MCF 10A (cell line): ENCODE measurements around the gene FBXO38. TPM values are rescaled to one million over a fixed set of nuclear protein-coding genes. Genes with fewer than 3 reads are reported as not detected.
A peak's percentile ranks its signal among the peaks of the same experiment; 100 is the strongest.

Source experiments
- BruUV-seq: library from RNA; stranded (reverse); fragments of 400-500 nt; replicated peaks from 2 replicates; lab custom pipeline; 2021; lab: Mats Ljungman, UMichigan
- CTCF ChIA-PET: fragments of 300-600 bp; sonication (Branson Sonifier 250); formaldehyde crosslinking; extraction: SDS; loops from one replicate; lab custom pipeline; 2021; ENCODE audit warnings: antibody characterized with exemption, inconsistent platforms; lab: Yijun Ruan, JAX
- POLR2A ChIA-PET: fragments of 300-600, 350-650 bp; sonication (Branson Sonifier 250); formaldehyde crosslinking; extraction: SDS; loops from one replicate; lab custom pipeline; 2020; ENCODE audit warnings: antibody characterized with exemption, inconsistent platforms; lab: Yijun Ruan, JAX
- DNase-seq: peaks from one replicate; pipeline ENCODE4 v3.0.0-alpha.2; 2018; ENCODE audit not compliant: unreplicated experiment
- H3K27ac Mint-ChIP-seq: one replicate; pipeline ENCODE4 v1.8.0; 2022; ENCODE audit warnings: mild to moderate bottlenecking, low read depth, mixed read lengths; ENCODE audit not compliant: unreplicated experiment
- H3K27me3 Mint-ChIP-seq: one replicate; pipeline ENCODE4 v1.8.0; 2022; ENCODE audit warnings: mixed read lengths; ENCODE audit not compliant: insufficient read depth, unreplicated experiment
- H3K36me3 Mint-ChIP-seq: one replicate; pipeline ENCODE4 v1.8.0; 2022; ENCODE audit warnings: mild to moderate bottlenecking, moderate library complexity, mixed read lengths; ENCODE audit not compliant: insufficient read depth, unreplicated experiment
- H3K4me1 Mint-ChIP-seq: one replicate; pipeline ENCODE4 v1.8.0; 2022; ENCODE audit warnings: mixed read lengths; ENCODE audit not compliant: insufficient read depth, unreplicated experiment
- H3K4me3 Mint-ChIP-seq: one replicate; pipeline ENCODE4 v1.8.0; 2022; ENCODE audit warnings: mild to moderate bottlenecking, moderate library complexity, mixed read lengths; ENCODE audit not compliant: unreplicated experiment
- H3K9me3 Mint-ChIP-seq: one replicate; pipeline ENCODE4 v1.8.0; 2022; ENCODE audit warnings: mixed read lengths; ENCODE audit not compliant: unreplicated experiment
- intact Hi-C: fragments of 100-400 bp; cut with micrococcal nuclease; formaldehyde crosslinking; loops from 2 replicates; pipeline ENCODE4 v1.14.1; 2022
- total RNA-seq: library from RNA; stranded (reverse); gene quantifications from 2 replicates; pipeline ENCODE4 v1.2.3, GENCODE V29; 2022
- TF ChIP-seq, protein P1 (sequence below): fragments of 200-600 bp; IDR thresholded peaks from one replicate; pipeline ENCODE4 v1.8.0; 2022; ENCODE audit warnings: antibody characterized with exemption, mild to moderate bottlenecking; ENCODE audit not compliant: unreplicated experiment

Gene FBXO38
- total RNA-seq, 1 experiment from 2014 or later: 54.4 TPM

DNA sequence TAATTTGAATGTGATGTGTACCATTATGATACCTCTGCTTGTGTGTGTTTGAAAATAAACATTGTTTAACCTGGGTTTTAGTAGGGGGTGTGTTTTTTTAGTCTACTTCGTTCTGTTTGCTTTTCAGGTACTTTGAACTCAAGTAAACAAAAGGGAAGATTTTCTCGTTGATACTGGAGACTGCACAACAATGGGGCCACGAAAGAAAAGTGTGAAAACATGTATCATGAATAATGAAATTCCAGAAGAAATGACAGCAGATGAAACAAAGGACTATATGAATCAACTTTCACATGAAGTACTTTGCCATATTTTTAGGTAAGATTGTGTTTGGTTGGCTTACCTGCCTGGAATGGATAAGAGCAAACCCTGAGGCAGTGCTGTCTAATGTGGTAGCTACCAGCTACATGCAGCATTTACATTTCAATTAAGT, 10.8 kb downstream of the FBXO38 start:
- Mint-ChIP-seq H3K27ac (no peak overlapping the region), H3K9me3 (no peaks in the 10 kb centered on the region), H3K4me3 (no peak overlapping the region), H3K27me3 (no peaks in the 10 kb centered on the region), H3K36me3 (peaks cover 53% of the 10 kb centered on the region), H3K4me1 (peaks cover 33% of the 10 kb centered on the region)
- TF ChIP-seq, protein P1, sequence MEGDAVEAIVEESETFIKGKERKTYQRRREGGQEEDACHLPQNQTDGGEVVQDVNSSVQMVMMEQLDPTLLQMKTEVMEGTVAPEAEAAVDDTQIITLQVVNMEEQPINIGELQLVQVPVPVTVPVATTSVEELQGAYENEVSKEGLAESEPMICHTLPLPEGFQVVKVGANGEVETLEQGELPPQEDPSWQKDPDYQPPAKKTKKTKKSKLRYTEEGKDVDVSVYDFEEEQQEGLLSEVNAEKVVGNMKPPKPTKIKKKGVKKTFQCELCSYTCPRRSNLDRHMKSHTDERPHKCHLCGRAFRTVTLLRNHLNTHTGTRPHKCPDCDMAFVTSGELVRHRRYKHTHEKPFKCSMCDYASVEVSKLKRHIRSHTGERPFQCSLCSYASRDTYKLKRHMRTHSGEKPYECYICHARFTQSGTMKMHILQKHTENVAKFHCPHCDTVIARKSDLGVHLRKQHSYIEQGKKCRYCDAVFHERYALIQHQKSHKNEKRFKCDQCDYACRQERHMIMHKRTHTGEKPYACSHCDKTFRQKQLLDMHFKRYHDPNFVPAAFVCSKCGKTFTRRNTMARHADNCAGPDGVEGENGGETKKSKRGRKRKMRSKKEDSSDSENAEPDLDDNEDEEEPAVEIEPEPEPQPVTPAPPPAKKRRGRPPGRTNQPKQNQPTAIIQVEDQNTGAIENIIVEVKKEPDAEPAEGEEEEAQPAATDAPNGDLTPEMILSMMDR: no peak
- DNase-seq: no peak
- CTCF ChIA-PET: no interaction called here
- no TSS peak for BruUV-seq
- intact Hi-C loops: no loop called here
- POLR2A ChIA-PET: interaction anchor here (1.6 to 2.7 kb wide), 3 partner anchors 10 to 25 kb away, joined by 3 to 19 read pairs (median 5); partner anchors contain the start of gene FBXO38

DNA sequence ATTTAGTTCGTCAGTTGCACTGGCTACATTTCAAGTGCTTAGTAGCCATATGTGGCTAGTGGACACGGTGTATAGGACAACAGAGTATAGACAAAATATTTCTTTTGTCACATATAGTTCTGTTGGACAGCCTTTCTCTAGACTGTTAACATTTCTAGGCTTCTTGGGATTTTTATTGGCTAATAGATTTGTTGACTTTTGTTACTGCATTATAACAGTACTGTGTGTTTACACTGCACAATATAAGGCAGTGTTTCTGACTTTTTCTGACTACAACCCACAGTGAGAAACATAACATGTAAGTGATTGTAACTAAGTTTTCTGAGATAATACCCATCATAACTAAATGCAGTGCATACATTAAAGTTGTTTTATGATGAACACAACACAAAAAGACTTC, 11.3 kb downstream of the FBXO38 start:
- no TSS peak for BruUV-seq
- Mint-ChIP-seq H3K4me3 (no peak overlapping the region), H3K27ac (no peak overlapping the region), H3K36me3 (peaks cover 57% of the 10 kb centered on the region), H3K27me3 (no peaks in the 10 kb centered on the region), H3K4me1 (peaks cover 33% of the 10 kb centered on the region), H3K9me3 (no peaks in the 10 kb centered on the region)
- CTCF ChIA-PET: no interaction called here
- no peak for DNase-seq
- TF ChIP-seq, protein P1: no peak
- POLR2A ChIA-PET: interaction anchor here (0.7 to 1.9 kb wide), 2 partner anchors 17 to 24 kb away, joined by 3 to 5 read pairs; no protein-coding TSS in a partner anchor
- intact Hi-C loops: no loop called here

DNA sequence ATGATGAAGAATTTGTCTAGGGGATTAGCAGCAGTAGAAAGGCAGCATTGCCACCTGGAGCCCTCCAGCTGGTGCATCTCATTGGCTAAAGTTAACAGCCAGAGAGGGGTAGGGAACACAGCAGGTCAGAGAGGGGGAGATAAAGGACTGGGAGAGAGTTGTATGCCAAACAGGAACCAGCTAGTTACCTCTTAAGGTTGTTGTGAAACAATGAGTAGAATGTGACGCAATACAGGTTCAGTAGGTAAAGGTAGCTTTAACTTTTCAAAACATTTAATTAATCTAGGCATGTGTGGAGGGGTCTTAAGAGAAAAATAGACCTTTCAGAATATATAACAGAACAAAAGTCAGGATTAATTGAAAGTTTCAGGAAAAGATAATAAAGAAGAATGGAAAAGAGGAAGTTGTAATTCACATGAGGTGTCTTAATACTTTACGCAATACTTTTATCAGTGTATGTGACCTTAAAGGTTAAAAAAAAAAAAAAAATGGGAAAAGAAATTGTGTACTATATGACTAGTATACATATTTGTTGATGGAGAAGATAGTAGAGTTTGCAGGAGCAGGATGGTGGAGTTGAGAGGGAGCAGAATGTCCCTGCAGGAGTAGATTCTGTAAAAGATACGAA, 14.3 kb downstream of the FBXO38 start:
- Mint-ChIP-seq H3K27ac (peak overlapping the region; percentile 9), H3K27me3 (no peaks in the 10 kb centered on the region), H3K4me3 (no peak overlapping the region), H3K9me3 (no peaks in the 10 kb centered on the region), H3K4me1 (peaks cover 13% of the 10 kb centered on the region), H3K36me3 (peaks cover 80% of the 10 kb centered on the region)
- ChIA-PET POLR2A (interaction anchor here (0.5 to 1.8 kb wide), 7 partner anchors 9 to 1290 kb away, joined by 4 to 15 read pairs (median 5); partner anchors contain the start of gene FBXO38), CTCF (interaction anchor here (0.6 to 3.0 kb wide), 14 partner anchors 10 to 430 kb away, joined by 3 to 23 read pairs (median 3); no protein-coding TSS in a partner anchor)
- peak; percentile 77 for DNase-seq
- TF ChIP-seq, protein P1: no peak
- no TSS peak for BruUV-seq
- intact Hi-C loops: no loop called here

DNA sequence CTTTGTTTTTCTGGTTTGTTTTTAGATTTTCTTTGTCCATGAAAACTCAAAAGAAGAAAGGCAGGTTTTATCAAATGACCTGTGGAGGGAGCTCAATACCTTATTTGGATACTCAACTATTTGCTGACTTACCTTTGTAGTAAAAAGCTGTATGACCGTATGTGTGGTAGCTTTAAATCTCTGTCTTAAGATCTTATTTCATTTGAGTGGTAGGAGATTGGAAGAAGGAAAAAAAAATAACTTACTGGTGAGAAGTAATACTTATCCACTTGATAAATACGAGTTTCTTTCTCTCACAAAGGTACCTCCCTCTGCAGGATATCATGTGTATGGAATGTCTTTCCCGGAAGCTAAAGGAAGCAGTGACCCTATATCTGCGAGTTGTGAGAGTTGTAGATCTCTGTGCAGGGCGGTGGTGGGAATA, 15.0 kb downstream of the FBXO38 start:
- H3K27ac Mint-ChIP-seq: peak overlapping the region; percentile 9
- ChIA-PET CTCF (interaction anchor here (0.6 to 3.0 kb wide), 11 partner anchors 11 to 430 kb away, joined by 3 to 23 read pairs (median 4); no protein-coding TSS in a partner anchor), POLR2A (interaction anchor here (0.6 to 1.8 kb wide), 4 partner anchors 14 to 58 kb away, joined by 3 to 15 read pairs (median 8); partner anchors contain the start of gene FBXO38)
- DNase-seq: no peak
- H3K9me3 Mint-ChIP-seq: no peaks in the 10 kb centered on the region
- no TSS peak for BruUV-seq
- TF ChIP-seq, protein P1: peak; percentile 15
- peaks cover 18% of the 10 kb centered on the region for H3K4me1 Mint-ChIP-seq
- H3K4me3 Mint-ChIP-seq: no peak overlapping the region
- intact Hi-C loops: no loop called here
- H3K36me3 Mint-ChIP-seq: peaks cover 87% of the 10 kb centered on the region
- no peaks in the 10 kb centered on the region for H3K27me3 Mint-ChIP-seq
